Suprapubic skin (tissue), 4 donors: ENCODE measurements around the gene HNRNPH3.

Experiments
- EP300 ChIP-seq: sonication (generic); formaldehyde crosslinking; IDR thresholded peaks from one replicate; pipeline ENCODE4 v1.6.1; 2017; ENCODE audit warnings: antibody characterized with exemption
- POLR2A ChIP-seq, 2 donors: fragments of 450-650 bp; IDR thresholded peaks; one replicate each; pipeline ENCODE4 v1.6.1; 2017; ENCODE audit warnings: antibody characterized with exemption in 2 of 2, mild to moderate bottlenecking in 2 of 2, moderate library complexity in 2 of 2
- POLR2AphosphoS5 ChIP-seq, 3 donors: sonication (generic); formaldehyde crosslinking; IDR thresholded peaks; one replicate each; pipeline ENCODE4 v1.6.1; 2017; ENCODE audit warnings: antibody characterized with exemption in 3 of 3
- TF ChIP-seq, protein P1 (sequence below), 2 donors: fragments of 200-600 bp in 1 of 2; fragments of 450-650 bp in 1 of 2; sonication (generic) in 1 of 2; IDR thresholded peaks; one replicate each; pipeline ENCODE4 v1.5.1; 2016 to 2019; ENCODE audit warnings: antibody characterized with exemption in 2 of 2, mild to moderate bottlenecking in 1 of 2, moderate library complexity in 1 of 2

DNA sequence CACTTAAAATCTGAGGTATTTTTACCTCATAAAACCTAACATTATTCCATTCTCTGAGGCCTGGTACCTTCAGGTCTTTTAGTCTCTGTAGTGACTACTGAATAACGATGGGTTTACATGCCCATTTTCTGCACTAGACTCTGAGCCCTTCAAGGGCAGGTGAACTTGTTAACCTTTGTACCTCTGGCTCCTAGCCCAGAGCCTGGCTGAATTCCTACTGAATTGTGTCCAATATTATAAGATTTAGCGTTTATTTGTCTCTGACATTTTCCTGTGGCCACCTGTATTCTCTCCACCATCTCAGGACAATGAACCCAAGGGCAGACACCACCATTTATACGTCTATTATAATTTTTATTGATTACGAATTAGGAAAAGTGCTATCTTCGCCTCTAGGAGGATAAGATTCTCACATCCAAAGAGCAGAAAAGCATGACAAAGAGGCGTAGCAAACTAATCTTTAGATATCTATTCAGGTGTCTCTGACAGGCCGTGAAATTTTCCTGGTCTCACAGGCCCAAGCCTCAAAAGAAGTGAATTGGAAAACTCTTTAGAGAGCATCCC is 27.9 kb upstream of the HNRNPH3 start:
- TF ChIP-seq, protein P1, sequence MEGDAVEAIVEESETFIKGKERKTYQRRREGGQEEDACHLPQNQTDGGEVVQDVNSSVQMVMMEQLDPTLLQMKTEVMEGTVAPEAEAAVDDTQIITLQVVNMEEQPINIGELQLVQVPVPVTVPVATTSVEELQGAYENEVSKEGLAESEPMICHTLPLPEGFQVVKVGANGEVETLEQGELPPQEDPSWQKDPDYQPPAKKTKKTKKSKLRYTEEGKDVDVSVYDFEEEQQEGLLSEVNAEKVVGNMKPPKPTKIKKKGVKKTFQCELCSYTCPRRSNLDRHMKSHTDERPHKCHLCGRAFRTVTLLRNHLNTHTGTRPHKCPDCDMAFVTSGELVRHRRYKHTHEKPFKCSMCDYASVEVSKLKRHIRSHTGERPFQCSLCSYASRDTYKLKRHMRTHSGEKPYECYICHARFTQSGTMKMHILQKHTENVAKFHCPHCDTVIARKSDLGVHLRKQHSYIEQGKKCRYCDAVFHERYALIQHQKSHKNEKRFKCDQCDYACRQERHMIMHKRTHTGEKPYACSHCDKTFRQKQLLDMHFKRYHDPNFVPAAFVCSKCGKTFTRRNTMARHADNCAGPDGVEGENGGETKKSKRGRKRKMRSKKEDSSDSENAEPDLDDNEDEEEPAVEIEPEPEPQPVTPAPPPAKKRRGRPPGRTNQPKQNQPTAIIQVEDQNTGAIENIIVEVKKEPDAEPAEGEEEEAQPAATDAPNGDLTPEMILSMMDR (IDR thresholded peaks at IDR 0.05): no peak
- TF ChIP-seq POLR2AphosphoS5 (IDR thresholded peaks at IDR 0.05) (no peak), POLR2A (IDR thresholded peaks at IDR 0.05) (no peak), EP300 (no peak)
